ENCODE results near the gene ITPR2.

Gene ITPR2

DNA sequence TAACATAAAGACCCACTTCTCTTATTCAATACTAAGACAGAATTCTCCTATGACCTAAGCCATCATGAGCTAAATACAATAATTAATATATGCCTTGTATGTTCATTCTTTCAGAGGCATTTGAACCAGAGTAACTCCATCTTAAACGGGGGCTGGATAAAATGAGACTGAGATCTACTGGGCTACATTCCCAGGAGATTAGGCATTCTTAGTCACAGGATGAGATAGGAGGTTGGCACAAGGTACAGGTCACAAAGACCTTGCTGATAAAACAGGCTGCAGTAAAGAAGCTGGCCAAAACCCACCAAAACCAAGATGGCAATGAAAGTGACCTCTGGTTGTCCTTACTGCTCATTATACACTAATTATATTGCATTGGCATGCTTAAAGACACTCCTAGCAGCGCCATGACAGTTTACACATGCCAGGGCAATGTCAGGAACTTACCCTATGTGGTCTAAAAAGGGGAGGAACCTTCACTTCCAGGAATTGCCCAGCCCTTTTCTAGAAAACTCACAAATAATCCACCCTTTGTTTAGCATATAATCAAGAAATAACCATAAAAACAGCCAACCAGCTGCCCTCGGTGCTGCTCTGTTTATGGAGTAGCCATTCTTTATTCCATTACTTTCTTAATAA is 376.9 kb downstream of the ITPR2 start:
- TF ChIP-seq, protein P1, sequence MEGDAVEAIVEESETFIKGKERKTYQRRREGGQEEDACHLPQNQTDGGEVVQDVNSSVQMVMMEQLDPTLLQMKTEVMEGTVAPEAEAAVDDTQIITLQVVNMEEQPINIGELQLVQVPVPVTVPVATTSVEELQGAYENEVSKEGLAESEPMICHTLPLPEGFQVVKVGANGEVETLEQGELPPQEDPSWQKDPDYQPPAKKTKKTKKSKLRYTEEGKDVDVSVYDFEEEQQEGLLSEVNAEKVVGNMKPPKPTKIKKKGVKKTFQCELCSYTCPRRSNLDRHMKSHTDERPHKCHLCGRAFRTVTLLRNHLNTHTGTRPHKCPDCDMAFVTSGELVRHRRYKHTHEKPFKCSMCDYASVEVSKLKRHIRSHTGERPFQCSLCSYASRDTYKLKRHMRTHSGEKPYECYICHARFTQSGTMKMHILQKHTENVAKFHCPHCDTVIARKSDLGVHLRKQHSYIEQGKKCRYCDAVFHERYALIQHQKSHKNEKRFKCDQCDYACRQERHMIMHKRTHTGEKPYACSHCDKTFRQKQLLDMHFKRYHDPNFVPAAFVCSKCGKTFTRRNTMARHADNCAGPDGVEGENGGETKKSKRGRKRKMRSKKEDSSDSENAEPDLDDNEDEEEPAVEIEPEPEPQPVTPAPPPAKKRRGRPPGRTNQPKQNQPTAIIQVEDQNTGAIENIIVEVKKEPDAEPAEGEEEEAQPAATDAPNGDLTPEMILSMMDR (IDR thresholded peaks at IDR 0.05; ENCODE audit: low read depth, low read length): no peak
- DNase-seq (ENCODE audit: extremely low read depth, low read depth): no peak

DNA sequence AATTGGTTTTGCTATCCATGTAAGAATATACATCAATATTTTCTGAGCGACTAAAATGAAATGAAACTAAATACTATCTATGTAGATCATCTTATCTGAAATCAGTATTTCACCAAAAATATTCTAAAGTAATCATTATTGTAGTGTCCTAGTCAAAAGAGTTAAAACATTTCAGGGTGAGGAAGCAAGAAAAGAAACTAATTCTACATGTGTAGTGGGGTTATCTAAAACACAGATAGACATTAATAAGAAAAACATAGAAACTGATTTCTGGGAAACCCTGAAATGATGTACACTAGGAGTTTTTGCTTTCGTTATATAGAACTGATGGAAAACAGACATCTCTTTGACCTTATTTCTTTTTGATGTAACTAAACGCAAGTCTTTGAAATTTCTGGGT is 379.7 kb downstream of the ITPR2 start:
- TF ChIP-seq, protein P1 (IDR thresholded peaks at IDR 0.05; ENCODE audit: low read depth, low read length): no peak
- no peak for DNase-seq (ENCODE audit: extremely low read depth, low read depth)

- TF ChIP-seq, protein P1 (IDR thresholded peaks at IDR 0.05; ENCODE audit: low read depth, low read length): no peak
- DNase-seq (ENCODE audit: extremely low read depth, low read depth): no peak
Observed at GRCh38 chr12:26452511-26452910, 380.5 kb downstream of the ITPR2 start.

DNA sequence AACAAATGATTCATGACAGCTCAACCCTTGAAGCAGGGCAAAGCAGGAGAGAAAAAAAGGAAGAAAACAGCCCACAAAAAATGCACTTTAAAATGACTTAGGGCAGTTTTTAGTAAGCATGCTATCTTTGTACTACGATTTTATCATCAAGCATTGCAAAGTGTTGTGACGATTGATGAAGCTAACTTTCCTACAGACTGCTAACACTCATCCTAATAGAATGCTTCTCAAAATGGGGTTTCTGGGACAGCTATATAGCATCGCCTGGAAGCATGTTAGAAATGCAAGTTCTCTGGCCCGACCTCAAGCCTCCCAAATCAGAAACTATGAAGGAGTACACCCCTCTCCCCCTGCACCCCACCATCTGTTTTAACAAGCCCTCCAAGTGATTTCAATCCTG is 381.2 kb downstream of the ITPR2 start:
- no peak for DNase-seq (ENCODE audit: extremely low read depth, low read depth)
- TF ChIP-seq, protein P1 (IDR thresholded peaks at IDR 0.05; ENCODE audit: low read depth, low read length): no peak

GRCh38 chr12:26445909-26446308 is 387.1 kb downstream of the ITPR2 start:
- DNase-seq (ENCODE audit: extremely low read depth, low read depth): no peak
- TF ChIP-seq, protein P1 (IDR thresholded peaks at IDR 0.05; ENCODE audit: low read depth, low read length): no peak

GRCh38 chr12:26443309-26443708 is 389.7 kb downstream of the ITPR2 start:
- TF ChIP-seq, protein P1 (IDR thresholded peaks at IDR 0.05; ENCODE audit: low read depth, low read length): no peak
- no peak for DNase-seq (ENCODE audit: extremely low read depth, low read depth)

GRCh38 chr12:26441434-26441833 is 391.6 kb downstream of the ITPR2 start:
- DNase-seq (ENCODE audit: extremely low read depth, low read depth): no peak
- TF ChIP-seq, protein P1 (IDR thresholded peaks at IDR 0.05; ENCODE audit: low read depth, low read length): no peak
